SU-DHL-6 (cell line): ENCODE measurements around the gene BMPR2.

Experiments used
- EZH2phosphoT487 ChIP-seq: fragments of 200-600 bp; sonication (generic), shearing (Covaris generic); conservative IDR thresholded peaks from 2 replicates; pipeline ENCODE4 v1.6.1; 2018; ENCODE audit warnings: mild to moderate bottlenecking, antibody characterized with exemption, low read length, moderate library complexity, mixed read lengths
- TF ChIP-seq, protein P1 (sequence below): fragments of 200-600 bp; sonication (generic); IDR thresholded peaks from one replicate; pipeline ENCODE4 v1.5.1; 2017; ENCODE audit warnings: antibody characterized with exemption, mild to moderate bottlenecking, low read length, moderate library complexity; ENCODE audit not compliant: insufficient read depth, poor library complexity, severe bottlenecking

DNA sequence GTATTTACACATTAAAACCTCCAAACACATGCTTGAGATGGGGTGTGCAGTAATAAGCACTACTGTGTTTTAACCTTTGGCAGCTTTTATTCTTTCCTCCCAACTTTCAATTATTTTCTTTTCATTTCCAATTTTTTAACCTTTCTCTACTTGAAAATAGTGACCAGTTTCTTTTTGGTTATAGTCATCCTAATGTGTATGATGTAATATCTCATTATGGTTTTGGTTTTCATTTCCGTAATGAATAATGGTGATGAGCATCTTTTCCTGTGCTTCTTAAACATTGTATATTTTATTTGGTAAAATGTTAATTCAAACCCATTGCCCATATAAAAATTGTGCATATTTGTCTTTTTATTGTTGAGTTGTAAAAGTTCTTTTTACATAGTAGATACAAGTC lies 103.5 kb downstream of the BMPR2 start:
- TF ChIP-seq, protein P1, sequence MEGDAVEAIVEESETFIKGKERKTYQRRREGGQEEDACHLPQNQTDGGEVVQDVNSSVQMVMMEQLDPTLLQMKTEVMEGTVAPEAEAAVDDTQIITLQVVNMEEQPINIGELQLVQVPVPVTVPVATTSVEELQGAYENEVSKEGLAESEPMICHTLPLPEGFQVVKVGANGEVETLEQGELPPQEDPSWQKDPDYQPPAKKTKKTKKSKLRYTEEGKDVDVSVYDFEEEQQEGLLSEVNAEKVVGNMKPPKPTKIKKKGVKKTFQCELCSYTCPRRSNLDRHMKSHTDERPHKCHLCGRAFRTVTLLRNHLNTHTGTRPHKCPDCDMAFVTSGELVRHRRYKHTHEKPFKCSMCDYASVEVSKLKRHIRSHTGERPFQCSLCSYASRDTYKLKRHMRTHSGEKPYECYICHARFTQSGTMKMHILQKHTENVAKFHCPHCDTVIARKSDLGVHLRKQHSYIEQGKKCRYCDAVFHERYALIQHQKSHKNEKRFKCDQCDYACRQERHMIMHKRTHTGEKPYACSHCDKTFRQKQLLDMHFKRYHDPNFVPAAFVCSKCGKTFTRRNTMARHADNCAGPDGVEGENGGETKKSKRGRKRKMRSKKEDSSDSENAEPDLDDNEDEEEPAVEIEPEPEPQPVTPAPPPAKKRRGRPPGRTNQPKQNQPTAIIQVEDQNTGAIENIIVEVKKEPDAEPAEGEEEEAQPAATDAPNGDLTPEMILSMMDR, result no peak
- no peak for TF ChIP-seq EZH2phosphoT487
